NCI-H748 (cell line): ENCODE results near the gene TMEM97.
"Not testable (repeated sequence)": the region's sequence is repeated elsewhere in the genome, so short reads cannot be mapped to it uniquely, and the experiment has no call there.

Source experiments
- DNase-seq: peaks from one replicate; lab custom pipeline; 2025; ENCODE audit not compliant: unreplicated experiment; lab: John Stamatoyannopoulos, UW

Gene TMEM97

DNA sequence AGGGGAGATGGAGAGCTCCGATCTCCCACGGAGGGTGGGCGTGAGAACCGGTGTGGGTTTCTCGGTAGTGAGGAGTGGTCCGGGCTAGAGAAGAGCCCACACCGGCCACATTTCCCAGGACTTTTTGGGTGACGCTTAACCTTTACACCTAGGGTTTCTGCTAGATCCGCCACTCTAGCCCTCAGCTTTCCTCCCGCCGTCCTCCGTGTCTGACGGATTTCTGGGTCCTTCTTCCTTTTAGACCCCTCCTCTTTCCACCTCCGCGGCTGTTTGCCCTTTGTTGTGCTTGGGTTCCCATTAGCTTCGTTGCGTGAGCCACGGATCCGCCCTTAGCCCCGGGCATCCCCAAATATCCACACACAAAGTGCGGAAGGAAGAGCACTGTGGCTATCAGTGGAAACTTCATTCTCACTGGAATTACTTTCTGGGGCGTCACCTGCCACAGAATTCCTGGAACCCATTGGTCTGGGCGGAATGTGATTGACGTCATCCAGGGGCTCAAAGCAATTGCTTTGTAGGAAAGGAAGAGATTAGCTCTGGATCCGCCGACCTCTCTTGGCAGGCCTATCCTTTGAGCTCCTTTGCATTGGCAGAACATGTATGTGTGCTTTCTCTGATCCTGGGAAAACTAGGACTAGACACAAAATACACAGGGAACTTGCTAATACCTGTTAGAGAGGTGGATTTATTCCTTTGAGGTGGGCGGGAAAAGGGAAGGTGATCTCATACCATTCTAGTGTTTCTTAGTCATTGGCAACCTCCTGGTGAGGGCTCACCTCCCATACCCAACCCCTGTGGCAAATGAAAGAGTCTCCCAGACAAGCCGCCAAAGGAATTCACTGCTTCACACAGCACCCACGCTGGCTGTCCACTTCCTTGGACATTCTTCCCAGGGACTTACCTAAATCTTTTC, 17.2 kb downstream of the TMEM97 start:
- DNase-seq: peak; percentile 85

DNA sequence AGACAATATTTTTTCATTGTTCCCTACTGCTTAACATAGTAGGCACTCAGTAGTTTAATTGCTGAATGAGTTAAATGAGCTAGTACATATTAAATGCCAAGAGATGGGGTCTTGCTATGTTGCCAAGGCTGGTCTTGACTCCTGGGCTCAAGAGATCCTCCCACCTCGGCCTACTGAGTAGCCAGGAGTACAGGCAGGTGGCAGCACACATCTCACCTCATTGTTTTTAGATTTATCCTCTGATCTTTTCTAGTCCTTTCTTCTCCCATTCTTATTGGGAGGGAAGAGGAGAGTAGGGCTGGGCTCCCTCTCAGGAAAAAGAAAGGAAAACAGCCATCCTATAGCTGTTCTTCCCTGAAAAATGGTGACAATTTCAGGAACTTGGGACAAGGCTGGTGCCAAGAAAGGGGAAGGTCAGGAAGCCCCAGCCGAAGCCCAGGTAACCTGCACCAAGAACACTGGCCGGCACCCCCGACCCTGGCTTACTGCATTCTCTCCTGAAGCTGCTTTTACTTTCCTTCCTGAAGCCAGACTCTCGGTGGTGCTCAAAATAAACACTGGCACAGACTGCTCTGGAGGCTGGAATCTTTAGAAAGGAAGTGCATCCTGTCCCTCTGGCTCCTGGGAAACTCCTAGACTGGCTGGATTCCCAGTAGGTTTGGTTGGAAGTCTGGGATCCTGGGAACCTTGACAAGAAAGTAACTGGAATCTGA, 19.2 kb downstream of the TMEM97 start:
- DNase-seq: no peak

DNA sequence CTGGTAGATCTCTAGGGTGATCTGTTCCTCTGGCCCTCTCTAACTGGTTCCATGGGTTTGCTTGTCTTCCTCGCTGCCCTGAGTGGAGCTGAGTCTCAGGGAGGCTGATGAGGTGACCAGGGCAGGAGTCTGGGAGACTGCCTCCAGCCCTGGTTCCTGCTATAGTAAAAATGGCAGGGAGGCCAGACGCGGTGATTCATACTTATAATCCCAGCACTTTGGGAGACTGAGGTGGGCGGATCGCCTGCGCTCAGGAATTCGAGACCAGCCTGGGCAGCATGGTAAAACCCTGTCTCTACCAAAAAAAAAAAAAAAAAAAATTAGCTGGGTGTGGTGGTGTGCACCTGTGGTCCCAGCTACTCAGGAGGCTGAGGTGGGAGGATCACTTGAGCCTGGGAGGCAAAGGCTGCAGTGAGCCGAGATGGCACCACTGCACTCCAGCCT, 19.8 kb downstream of the TMEM97 start:
- not testable (repeated sequence) for DNase-seq

DNA sequence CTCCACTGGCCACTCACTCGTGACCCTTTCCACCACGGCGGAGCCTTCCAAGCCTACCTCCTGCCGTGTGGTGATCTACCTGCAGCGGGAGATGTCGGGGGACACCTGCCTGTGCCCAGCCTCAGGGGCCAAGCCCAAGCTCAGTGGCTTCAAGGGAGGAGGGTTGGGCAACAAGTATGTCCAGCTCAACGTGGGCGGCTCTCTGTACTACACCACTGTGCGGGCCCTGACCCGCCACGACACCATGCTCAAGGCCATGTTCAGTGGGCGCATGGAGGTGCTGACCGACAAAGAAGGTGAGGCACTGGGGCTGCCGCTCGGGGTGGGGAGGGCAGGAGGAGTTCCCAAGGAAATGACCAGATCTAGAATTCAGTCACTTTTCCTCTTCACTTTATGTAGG, 20.4 kb downstream of the TMEM97 start:
- DNase-seq: no peak

DNA sequence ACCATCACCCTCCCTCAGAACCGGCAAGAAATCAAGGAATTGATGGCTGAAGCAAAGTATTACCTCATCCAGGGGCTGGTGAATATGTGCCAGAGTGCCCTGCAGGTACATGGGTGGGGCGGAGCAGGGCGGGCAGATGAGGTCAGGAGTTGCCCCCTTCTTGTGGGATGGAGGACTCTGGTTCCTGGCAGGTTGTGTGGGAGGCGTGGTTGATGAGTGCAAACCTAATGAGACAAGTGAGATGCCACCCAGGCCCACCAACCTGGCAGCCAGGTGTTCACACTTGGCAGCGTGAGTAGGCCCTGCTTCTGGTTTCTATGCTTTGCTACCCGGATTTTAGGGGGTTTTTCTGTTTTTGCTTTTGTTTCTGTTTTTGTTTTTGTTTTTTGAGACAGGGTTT, 21.4 kb downstream of the TMEM97 start:
- DNase-seq: no peak

DNA sequence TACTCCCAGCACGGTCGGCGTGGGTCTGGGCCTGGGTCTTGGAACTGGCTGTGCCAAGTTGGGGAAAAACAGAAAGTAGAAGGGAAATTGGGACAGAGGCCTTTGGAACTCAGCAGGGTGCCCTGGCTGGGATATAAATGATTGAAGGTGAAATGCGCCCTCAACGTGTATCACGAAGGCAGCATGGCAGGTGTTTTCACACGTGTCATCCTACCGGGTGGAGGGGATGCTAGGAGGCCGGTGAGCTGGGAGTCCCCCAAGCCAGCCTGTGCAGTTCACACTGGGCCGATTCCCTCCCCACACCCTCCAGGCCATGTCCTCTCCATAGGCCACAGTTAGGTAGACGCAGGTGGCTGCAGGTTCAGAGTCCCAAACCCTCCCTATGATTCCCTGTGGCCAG, 22.5 kb downstream of the TMEM97 start:
- DNase-seq: no peak

DNA sequence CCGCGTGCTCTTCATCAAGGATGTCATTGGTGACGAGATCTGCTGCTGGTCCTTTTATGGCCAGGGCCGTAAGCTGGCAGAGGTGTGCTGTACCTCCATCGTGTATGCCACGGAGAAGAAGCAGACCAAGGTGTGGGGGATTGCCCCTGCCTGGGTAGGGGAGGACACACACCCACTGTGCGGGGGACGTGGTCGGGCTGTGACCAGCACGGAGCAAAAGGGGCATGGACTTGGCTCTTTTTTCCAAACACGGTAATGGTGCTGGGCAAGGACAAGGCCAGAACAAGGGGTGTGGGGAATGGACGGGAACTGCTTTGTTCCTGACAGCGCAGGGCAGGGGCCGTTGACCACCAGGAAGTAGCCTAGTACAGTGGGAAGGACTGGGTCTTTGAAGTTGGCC, 23.3 kb downstream of the TMEM97 start:
- DNase-seq: no peak

DNA sequence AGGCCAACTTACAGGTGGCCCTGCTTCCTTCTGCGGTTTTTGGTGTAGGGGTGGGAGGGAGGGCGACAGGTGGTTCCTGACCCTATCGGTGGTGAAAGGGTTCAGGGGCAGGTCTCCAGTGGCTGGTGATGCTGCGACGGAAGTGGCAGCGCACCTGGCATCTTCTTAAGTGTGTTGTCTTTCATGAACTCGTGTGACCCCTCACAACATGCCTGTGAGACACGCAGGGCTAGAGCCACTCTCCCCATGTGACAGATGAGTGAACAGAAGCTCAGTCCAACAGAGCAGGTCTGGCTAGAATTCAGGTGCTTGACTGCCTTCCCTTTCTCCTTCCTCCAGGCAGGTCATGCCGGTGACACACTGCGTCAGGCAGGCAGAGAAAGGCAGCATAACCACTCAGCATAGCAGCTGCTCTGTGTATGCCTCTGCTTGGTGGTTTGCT, 24.5 kb downstream of the TMEM97 start:
- no peak for DNase-seq

DNA sequence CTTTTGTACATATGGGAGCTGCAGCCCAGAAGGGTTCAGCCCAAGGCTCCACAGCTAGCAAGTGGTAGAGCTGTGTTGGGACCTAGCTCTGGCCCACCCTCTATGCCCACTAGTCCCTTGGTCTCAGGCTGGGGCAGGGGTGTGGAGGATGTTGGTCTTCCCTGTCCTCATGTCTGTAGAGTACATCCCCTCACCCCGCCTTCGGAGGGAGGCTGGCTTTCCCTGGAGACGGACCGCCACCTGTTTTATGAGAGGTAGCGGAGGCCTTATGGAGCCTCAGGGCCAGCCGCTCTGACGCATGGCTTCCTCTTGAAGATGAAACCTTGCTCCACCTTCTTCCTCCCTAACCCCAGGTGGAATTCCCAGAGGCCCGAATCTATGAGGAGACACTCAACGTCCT, 25.0 kb downstream of the TMEM97 start:
- DNase-seq: no peak

DNA sequence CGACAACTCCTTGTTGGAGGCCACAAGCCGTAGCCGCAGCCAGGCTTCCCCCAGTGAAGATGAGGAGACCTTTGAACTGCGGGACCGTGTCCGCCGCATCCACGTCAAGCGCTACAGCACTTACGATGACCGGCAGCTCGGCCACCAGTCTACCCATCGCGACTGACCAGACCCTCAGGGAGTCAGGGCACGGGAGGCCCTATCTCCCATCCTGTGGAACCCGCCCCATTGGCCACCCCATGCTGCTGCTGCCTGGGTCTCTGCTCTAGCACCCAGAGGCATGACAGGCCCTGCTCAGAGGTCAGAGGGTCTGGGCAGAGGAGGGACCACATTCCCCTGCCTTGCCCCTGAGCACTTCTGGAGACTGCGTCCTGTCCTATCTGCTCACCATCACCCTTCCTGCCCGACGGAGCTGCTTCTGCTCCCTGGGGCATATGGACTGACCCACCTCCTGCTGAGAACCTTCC, 25.5 kb downstream of the TMEM97 start:
- DNase-seq: no peak

DNA sequence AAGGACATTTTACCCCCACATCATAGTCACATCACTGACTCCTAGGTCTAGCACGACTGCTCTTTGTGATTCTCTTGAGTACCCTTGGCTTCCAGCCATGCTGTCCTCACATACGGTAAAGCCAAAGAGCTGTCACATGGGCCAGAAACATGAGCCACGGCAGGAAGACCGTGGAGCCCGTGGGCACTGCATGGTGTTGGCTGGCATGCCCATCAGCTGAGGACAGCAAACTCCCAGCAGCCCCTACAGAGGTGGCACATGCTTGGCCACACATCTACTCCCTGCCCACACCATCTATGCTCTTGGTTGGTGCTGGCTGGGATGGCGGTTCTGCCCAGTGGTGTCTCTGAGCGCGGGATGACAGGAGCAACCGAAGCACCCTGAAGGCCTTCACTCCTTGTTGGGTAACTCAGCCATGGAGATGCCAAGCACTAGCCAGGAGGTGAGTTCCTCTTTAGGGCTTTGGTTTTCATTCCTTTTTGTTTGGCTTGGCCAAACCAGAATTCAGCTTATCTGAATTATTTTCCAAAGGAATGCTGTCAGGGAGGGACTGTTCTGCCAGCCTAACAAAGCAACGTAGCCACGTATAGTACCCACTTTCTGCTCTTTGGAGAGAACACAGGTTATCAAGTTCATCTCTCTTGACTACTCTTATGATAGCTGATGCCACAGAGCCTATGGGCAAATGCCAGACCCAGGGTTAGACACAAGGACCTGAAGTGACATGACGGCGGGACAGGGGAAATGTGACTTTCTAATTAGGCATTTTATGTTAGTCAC, 26.6 kb downstream of the TMEM97 start:
- no peak for DNase-seq

DNA sequence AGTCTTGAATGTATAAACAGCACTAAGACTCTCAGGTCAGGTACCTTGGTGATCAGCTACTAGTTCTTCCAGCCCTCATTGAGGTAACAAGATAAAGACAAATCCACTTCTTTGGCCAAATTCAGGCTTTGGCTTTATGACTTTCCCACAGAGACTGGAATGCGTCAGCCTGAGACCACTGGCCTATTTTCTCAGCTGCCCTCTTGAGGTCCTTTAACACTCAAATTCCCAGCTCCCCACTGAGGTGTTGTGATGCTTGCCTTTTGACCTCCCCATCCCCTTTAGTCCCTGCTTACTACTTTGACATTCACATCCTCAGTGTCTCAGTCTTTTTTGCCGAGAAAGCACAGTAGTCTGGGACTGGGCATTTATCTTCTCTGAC, 27.2 kb downstream of the TMEM97 start:
- DNase-seq: no peak

DNA sequence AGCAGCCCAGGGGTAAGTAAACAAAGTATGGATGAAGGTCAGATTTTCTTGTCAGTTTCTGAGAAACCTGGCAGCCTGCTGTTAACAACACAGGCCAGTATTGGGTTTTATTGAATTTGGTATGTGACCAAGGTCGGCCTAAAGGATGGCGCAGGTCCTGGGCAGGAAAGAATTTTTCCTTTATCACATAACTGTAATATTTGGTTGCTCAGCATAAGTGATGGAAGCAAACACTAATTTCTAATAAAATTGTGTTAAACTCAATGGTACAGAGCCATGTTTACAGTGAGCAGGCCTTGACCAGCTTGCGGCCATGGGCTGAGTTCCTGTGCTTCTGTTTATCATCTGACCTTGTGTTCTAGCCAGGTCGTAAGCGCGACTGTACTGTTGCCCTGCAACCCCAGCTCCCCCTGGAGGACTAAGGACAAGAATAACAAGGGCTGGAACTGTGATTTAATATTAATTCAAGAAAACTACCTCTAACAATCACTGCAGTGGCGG, 27.8 kb downstream of the TMEM97 start:
- peak; percentile 11 for DNase-seq

DNA sequence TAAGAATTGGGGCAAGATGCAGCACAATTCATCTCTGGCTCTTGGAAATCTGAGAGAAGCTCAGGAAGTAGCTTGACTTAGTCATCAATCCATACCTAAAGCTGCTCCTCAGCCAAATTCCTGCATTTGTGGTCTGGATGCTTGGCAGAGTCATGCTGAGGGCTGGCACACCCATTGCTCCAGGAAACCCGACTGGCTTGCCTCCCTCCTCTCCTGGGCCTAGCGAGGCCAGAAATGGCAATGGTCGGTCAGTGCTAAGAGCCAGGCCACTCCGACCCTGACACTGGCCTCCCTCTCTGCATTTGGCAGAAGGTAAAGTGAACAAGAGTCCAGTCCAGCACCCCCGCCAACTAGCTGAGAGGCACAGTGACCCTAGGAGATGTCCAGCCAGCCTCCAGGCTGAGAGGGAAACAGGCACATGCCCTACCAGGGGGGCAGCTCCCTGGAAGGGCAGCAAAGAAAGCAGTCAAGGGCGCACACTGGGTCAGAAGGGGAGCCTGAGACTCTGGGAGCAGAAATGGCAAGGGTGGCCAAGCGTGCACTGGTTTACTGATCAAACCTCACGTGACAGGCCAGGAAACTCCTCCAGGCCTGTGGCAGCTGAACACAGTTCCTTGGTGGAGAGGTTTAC, 28.4 kb downstream of the TMEM97 start:
- DNase-seq: no peak

DNA sequence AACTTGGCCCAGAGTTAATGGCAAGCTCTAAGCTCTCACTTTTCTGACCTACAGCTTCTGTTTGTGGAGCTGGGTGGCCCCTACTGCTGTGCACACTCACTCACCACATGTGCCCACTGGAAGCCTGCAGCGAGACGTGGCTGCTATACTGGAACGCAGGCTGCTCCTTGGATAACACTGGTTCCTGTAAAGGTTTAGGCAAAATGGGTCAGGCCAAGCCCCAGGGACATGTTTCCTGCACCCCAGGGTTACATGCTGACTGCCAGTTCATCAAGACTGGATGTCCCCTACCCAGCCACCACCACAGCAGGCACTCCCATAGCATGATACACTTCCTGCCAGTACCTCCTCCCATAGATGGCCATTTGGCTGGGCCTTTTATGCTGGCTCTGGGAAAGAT, 30.0 kb downstream of the TMEM97 start:
- DNase-seq: no peak

DNA sequence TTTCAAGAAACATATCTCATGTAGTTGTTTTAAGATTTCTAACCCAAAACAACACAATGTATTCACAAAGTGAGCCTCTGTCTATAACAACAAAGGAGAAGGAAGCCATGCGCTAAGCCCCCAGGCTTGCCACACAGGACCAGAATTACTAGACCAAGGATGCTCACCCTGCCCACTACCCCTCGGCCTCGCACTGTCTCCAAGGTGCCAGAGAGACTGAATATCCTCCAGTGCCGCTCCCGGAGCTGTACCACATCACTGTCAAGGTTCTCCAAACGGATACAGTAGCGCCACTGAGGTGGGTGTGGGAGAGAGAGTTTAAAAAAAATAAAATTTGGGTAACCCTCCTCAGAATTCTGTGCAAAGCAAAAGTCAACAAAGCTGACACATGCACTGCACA, 31.3 kb downstream of the TMEM97 start:
- DNase-seq: no peak

DNA sequence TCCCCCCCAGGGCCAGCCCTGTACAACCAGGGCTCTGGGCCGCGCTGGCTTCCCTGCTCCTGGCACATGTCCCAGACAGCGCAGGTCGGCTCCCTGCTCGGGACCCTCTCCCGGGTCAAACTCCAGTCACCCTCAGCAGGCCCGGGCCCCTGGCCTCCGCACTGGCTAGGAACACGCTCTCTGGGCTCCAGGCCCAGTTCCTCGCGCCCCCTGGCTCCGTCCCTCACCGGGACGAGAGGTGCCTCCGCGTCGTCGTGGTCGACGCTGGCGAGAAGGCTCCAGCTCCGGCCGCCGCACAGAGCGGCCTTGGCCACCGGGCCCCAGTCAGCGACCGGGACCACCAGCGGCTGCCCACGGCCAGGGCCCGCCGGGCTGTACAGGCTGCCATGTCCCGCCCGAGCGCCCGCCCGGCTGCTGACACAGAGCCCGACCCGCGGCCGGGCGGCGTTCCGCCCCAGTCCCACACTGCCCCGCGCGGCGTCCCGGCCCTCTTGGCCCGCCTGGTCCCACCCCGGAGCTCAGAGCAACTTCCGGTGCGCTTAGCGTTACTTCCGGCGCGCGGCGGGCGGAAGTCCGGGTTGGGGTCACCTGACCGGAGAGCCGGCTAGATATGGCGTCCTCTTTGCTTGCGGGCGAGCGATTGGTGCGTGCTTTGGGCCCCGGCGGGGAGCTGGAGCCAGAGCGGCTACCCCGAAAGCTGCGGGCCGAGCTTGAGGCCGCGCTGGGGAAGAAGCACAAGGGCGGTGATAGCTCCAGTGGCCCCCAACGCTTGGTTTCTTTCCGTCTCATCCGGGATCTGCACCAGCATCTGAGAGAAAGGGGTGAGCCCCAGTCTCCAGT, 38.3 kb downstream of the TMEM97 start, which contains the start of gene POLDIP2:
Gene POLDIP2 (minus strand): TSS at position 467 of the 840 bp plus-strand sequence. CDS start 79 bp downstream, at position 388.
- DNase-seq: peak; percentile 97

DNA sequence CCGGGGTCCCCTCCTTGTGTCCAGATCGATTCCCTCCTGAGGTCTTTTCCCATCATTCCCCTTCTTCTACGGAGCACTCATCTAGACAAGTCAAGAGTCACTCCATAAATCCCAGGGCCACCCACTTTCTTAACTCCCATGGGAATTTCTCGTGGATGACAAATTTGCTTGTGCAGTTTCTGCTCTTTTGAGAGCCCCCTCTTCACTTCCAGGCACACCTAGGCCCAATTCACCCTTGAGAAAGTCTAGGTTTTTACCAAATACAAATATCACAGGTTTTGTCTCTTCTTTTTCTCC, 38.8 kb downstream of the TMEM97 start:
- no peak for DNase-seq

DNA sequence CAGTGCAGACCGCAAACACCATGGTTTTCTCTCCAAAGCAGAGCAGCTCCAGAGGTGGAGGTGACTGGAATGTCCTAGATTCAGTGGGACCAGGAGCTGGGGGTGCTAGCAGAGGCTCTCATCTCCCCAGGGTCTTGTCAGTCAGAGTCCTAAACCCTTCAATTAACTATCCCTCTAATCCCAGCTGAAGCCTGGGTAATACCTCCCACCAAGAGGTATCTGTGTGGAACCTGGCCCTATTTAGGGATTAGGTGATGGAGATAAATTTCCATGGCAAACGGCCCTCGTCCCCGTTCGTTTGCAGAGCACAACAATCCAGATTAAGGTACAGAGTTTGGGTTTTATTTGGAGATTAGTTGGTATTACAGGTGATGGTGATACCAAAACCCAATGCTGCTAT, 44.2 kb downstream of the TMEM97 start:
- DNase-seq: no peak
